H1 (cell line): ENCODE results near the gene GRM8. TPM values are rescaled to one million over a fixed set of nuclear protein-coding genes. Genes with fewer than 3 reads are reported as not detected.
A peak's percentile ranks its signal among the peaks of the same experiment; 100 is the strongest.

Source experiments
- CTCF ChIA-PET: fragments of 300-600 bp; sonication (Branson Sonifier 250); formaldehyde crosslinking; loops from one replicate; lab custom pipeline; 2021; ENCODE audit not compliant: partially characterized antibody; lab: Charles Lee
- POLR2A ChIA-PET: fragments of 300-600 bp; sonication (Branson Sonifier 250); formaldehyde crosslinking; loops from one replicate; lab custom pipeline; 2021; ENCODE audit warnings: inconsistent platforms; ENCODE audit not compliant: partially characterized antibody; lab: Charles Lee
- DNase-seq, 2 experiments: peaks; one replicate each; pipeline versions ENCODE4 v3.0.0 to v3.0.0-alpha.2; 2010 to 2022; ENCODE audit warnings: low spot score in 2 of 2, low read depth in 1 of 2, mixed read lengths in 1 of 2
- FAIRE-seq: peaks from 2 replicates; lab custom pipeline; 2011; peaks lifted over from hg19 to GRCh38; lab: Jason Lieb, UNC
- H2AFZ ChIP-seq: 2 replicates; pipeline ENCODE4 v1.8.1; 2012; ENCODE audit warnings: low read length, inconsistent platforms
- H2AK5ac ChIP-seq: 2 replicates; pipeline ENCODE4 v1.6.1; 2013; ENCODE audit warnings: low read depth, low read length
- H2BK120ac ChIP-seq: replicated peaks from 2 replicates; pipeline ENCODE3; 2013; ENCODE audit warnings: low read depth, low read length, inconsistent platforms
- H2BK12ac ChIP-seq: 2 replicates; pipeline ENCODE4 v1.6.1; 2013; ENCODE audit warnings: low read depth, low read length
- H2BK15ac ChIP-seq: 2 replicates; pipeline ENCODE4 v1.6.1; 2013; ENCODE audit warnings: low read length
- H2BK20ac ChIP-seq: 2 replicates; pipeline ENCODE4 v1.6.1; 2013; ENCODE audit warnings: low read length
- H2BK5ac ChIP-seq: 2 replicates; pipeline ENCODE4 v1.6.1; 2013; ENCODE audit warnings: low read depth, low read length
- H3K14ac ChIP-seq: 2 replicates; pipeline ENCODE4 v1.6.1; 2013; ENCODE audit warnings: inconsistent platforms; ENCODE audit not compliant: insufficient read length
- H3K18ac ChIP-seq: 2 replicates; pipeline ENCODE4 v1.6.1; 2013; ENCODE audit warnings: low read length; ENCODE audit errors: extremely low read depth
- H3K23ac ChIP-seq: 2 replicates; pipeline ENCODE4 v1.6.1; 2013; ENCODE audit warnings: inconsistent platforms; ENCODE audit not compliant: insufficient read length
- H3K23me2 ChIP-seq: 2 replicates; pipeline ENCODE4 v1.6.1; 2013; ENCODE audit warnings: low read depth, low read length
- H3K27ac ChIP-seq: 2 replicates; pipeline ENCODE4 v1.6.1; 2011; ENCODE audit warnings: low read depth, low read length, inconsistent platforms
- H3K27me3 ChIP-seq, 4 experiments: replicated peaks in 1 of 4; 1 replicate in 1 of 4; 2 replicates in 3 of 4; pipeline versions ENCODE4 v1.6.1 to v1.8.1; 2011 to 2013; ENCODE audit warnings: low read length in 3 of 4, mild to moderate bottlenecking in 3 of 4, inconsistent platforms in 2 of 4, mixed read lengths in 2 of 4, moderate library complexity in 1 of 4; ENCODE audit not compliant: control insufficient read depth in 3 of 4, insufficient read depth in 3 of 4; ENCODE audit errors: extremely low read depth in 1 of 4
- H3K36me3 ChIP-seq, 4 experiments: 2 replicates each; pipeline versions ENCODE4 v1.6.1 to v1.8.1; 2011 to 2013; ENCODE audit warnings: mild to moderate bottlenecking in 4 of 4, low read length in 3 of 4, moderate library complexity in 2 of 4, control low read depth in 1 of 4, inconsistent platforms in 1 of 4; ENCODE audit not compliant: insufficient read depth in 4 of 4, control insufficient read depth in 2 of 4
- H3K4ac ChIP-seq: replicated peaks from 2 replicates; pipeline ENCODE3; 2013; ENCODE audit warnings: low read length, low read depth, mixed read lengths, inconsistent platforms; ENCODE audit not compliant: insufficient read length
- H3K4me1 ChIP-seq, 4 experiments: replicated peaks in 1 of 4; 1 replicate in 1 of 4; 2 replicates in 3 of 4; pipeline versions ENCODE4 v1.6.1 to v1.8.1; 2011 to 2013; ENCODE audit warnings: low read length in 3 of 4, inconsistent platforms in 2 of 4, mixed read lengths in 1 of 4; ENCODE audit not compliant: insufficient read depth in 4 of 4, control insufficient read depth in 3 of 4
- H3K4me2 ChIP-seq, 2 experiments: 2 replicates each; pipeline versions ENCODE4 v1.6.1 to v1.8.1; 2011 to 2013; ENCODE audit warnings: low read depth in 2 of 2, low read length in 2 of 2, control low read depth in 1 of 2, inconsistent platforms in 1 of 2, mild to moderate bottlenecking in 1 of 2; ENCODE audit not compliant: insufficient read depth in 1 of 2
- H3K4me3 ChIP-seq, 4 experiments: fragments of 200-600, 300-600 bp in 1 of 4; sonication (generic), shearing (Covaris generic), sonication (Bioruptor Twin) in 1 of 4; 2 replicates each; pipeline versions ENCODE4 v1.5.1 to v1.8.1; 2011 to 2016; ENCODE audit warnings: low read length in 4 of 4, low read depth in 3 of 4, control low read depth in 2 of 4, inconsistent platforms in 2 of 4, mild to moderate bottlenecking in 2 of 4, mixed read lengths in 1 of 4, moderate library complexity in 1 of 4; ENCODE audit not compliant: insufficient read depth in 2 of 4; ENCODE audit errors: extremely low read depth in 1 of 4
- H3K56ac ChIP-seq: replicated peaks from 2 replicates; pipeline ENCODE3; 2013; ENCODE audit warnings: low read depth, mild to moderate bottlenecking, mixed read lengths, low read length, inconsistent platforms; ENCODE audit not compliant: insufficient read length
- H3K79me1 ChIP-seq: 2 replicates; pipeline ENCODE4 v1.6.1; 2013; ENCODE audit warnings: low read depth, low read length, control low read depth
- H3K79me2 ChIP-seq, 2 experiments: 2 replicates each; pipeline versions ENCODE4 v1.6.1 to v1.8.1; 2012 to 2013; ENCODE audit warnings: low read length in 2 of 2, mild to moderate bottlenecking in 2 of 2, inconsistent platforms in 1 of 2; ENCODE audit not compliant: insufficient read depth in 2 of 2, control insufficient read depth in 1 of 2
- H3K9ac ChIP-seq, 4 experiments: replicated peaks in 1 of 4; 1 replicate in 1 of 4; 2 replicates in 3 of 4; pipeline versions ENCODE4 v1.6.1 to v1.8.1; 2011 to 2013; ENCODE audit warnings: low read depth in 3 of 4, low read length in 3 of 4, control low read depth in 2 of 4, mild to moderate bottlenecking in 2 of 4, moderate library complexity in 2 of 4, inconsistent platforms in 1 of 4; ENCODE audit errors: extremely low read depth in 1 of 4
- H3K9me3 ChIP-seq, 2 experiments: 2 replicates each; pipeline versions ENCODE4 v1.6.1 to v1.8.1; 2012 to 2013; ENCODE audit warnings: mild to moderate bottlenecking in 2 of 2, moderate library complexity in 2 of 2, control low read depth in 1 of 2, inconsistent platforms in 1 of 2, low read depth in 1 of 2, low read length in 1 of 2, mixed read lengths in 1 of 2; ENCODE audit not compliant: insufficient read depth in 2 of 2
- H4K20me1 ChIP-seq, 2 experiments: replicated peaks in 1 of 2; 2 replicates each; pipeline versions ENCODE3 to v1.8.1; 2011 to 2013; ENCODE audit warnings: inconsistent platforms in 2 of 2, low read length in 2 of 2, mild to moderate bottlenecking in 1 of 2; ENCODE audit not compliant: insufficient read depth in 2 of 2, control insufficient read depth in 1 of 2
- H4K5ac ChIP-seq: 2 replicates; pipeline ENCODE4 v1.6.1; 2013; ENCODE audit warnings: low read length, low read depth, mixed read lengths, inconsistent platforms; ENCODE audit not compliant: insufficient read length
- H4K8ac ChIP-seq: 2 replicates; pipeline ENCODE4 v1.8.0; 2013; ENCODE audit warnings: mild to moderate bottlenecking, moderate library complexity, low read length, inconsistent platforms; ENCODE audit not compliant: insufficient read depth; ENCODE audit errors: extremely low read depth
- H4K91ac ChIP-seq: replicated peaks from 2 replicates; pipeline ENCODE3; 2013; ENCODE audit warnings: low read length, mixed read lengths, inconsistent platforms; ENCODE audit not compliant: insufficient read length
- CBX8 ChIP-seq: fragments of 300-800, 300-1000 bp; sonication (generic); IDR thresholded peaks from 2 replicates; pipeline ENCODE4 v1.7.1; 2016; ENCODE audit warnings: low read depth, low read length, borderline replicate concordance
- CEBPB ChIP-seq: IDR thresholded peaks from 2 replicates; pipeline ENCODE4 v1.6.1; 2012; ENCODE audit warnings: low read depth, low read length
- CTCF ChIP-seq, 3 experiments: IDR thresholded peaks; 1 replicate in 2 of 3; 2 replicates in 1 of 3; pipeline versions ENCODE4 v1.5.1 to v1.6.1; 2011; ENCODE audit warnings: low read length in 3 of 3, mild to moderate bottlenecking in 3 of 3, inconsistent platforms in 2 of 3, low read depth in 1 of 3, moderate library complexity in 1 of 3; ENCODE audit not compliant: insufficient read depth in 1 of 3; ENCODE audit errors: control extremely low read depth in 1 of 3
- GABPA ChIP-seq: IDR thresholded peaks from 2 replicates; pipeline ENCODE4 v1.6.1; 2011; ENCODE audit warnings: mild to moderate bottlenecking, low read length, moderate library complexity, borderline replicate concordance; ENCODE audit not compliant: insufficient read depth
- HDAC2 ChIP-seq, 2 experiments: fragments of 300-600 bp in 1 of 2; sonication (generic) in 1 of 2; IDR thresholded peaks; 2 replicates each; pipeline ENCODE4 v1.6.1; 2011 to 2012; ENCODE audit warnings: low read depth in 2 of 2, low read length in 2 of 2, mild to moderate bottlenecking in 2 of 2, moderate library complexity in 2 of 2, borderline replicate concordance in 1 of 2, inconsistent platforms in 1 of 2
- JUN ChIP-seq: IDR thresholded peaks from 2 replicates; pipeline ENCODE4 v1.6.1; 2011; ENCODE audit warnings: low read depth, mild to moderate bottlenecking, improper control_type of control experiment, low read length
- WGBS, 2 experiments: shearing (Covaris generic) in 1 of 2; methylation state at CpG; one replicate each; pipeline versions ENCODE4 v1.1.6 to v1.1.7; 2013 to 2015; ENCODE audit warnings: low lambda C conversion rate in 2 of 2, mixed read lengths in 2 of 2, inconsistent platforms in 1 of 2, low coverage in 1 of 2, missing lambda C conversion rate in 1 of 2; ENCODE audit not compliant: insufficient replicate concordance in 2 of 2, insufficient coverage in 1 of 2, insufficient read length in 1 of 2; ENCODE audit errors: extremely low coverage in 1 of 2, missing lambda C conversion rate in 1 of 2; 5-methylcytosine and 5-hydroxymethylcytosine counted together
- polyA plus RNA-seq, 7 experiments: library from polyadenylated mRNA; depleted of rRNA in 3 of 7; stranded (reverse) in 5 of 7; unstranded in 2 of 7; fragments of >200 nt in 5 of 7; fragments of 200-250 nt in 2 of 7; gene quantifications; 1 replicate in 5 of 7; 2 replicates in 1 of 7; 4 replicates in 1 of 7; pipeline versions ENCODE4 v1.2.1 to v1.2.3, GENCODE V29; 2011 to 2013; ENCODE audit warnings: missing spikeins in 2 of 7, mixed read lengths in 2 of 7
- total RNA-seq: library from RNA; stranded (reverse); fragmentation: NEBNext Ultra II Directional; extraction: Animal tissue kit (Norgen Biotek cat#: 25700); gene quantifications from 2 replicates; pipeline ENCODE4 v1.2.1, GENCODE V29; 2021

The GRM8 gene
- total and polyA plus RNA-seq, 2 of the 8 experiments (the other 6 are each of a cell fraction or from before 2014, with no cell fraction given) = 2.6 to 2.8 TPM

- Histone ChIP-seq H2BK120ac (no peak overlapping the region), H2BK12ac (no peak overlapping the region), H4K8ac (no peak overlapping the region), H3K9ac (no peak overlapping the region), H4K20me1 (no peaks in the 10 kb centered on the region), H2AFZ (no peak overlapping the region), H3K79me2 (no peaks in the 10 kb centered on the region), H3K23ac (no peak overlapping the region), H3K4me1 (no peaks in the 10 kb centered on the region), H3K23me2 (no peaks in the 10 kb centered on the region), H3K79me1 (no peaks in the 10 kb centered on the region), H3K4me2 (no peak overlapping the region), H3K27ac (no peak overlapping the region), H3K56ac (no peak overlapping the region), H2BK15ac (no peak overlapping the region), H3K36me3 (no peaks in the 10 kb centered on the region), H2BK5ac (no peak overlapping the region), H3K14ac (no peak overlapping the region), H3K9me3 (peaks cover 3 to 4% of the 10 kb centered on the region in 2 experiments; a peak in 2 of 4 replicates), H4K5ac (no peak overlapping the region), H2BK20ac (no peak overlapping the region), H4K91ac (no peak overlapping the region), H3K4me3 (no peak overlapping the region), H3K18ac (no peak overlapping the region), H3K4ac (no peak overlapping the region), H2AK5ac (no peak overlapping the region), H3K27me3 (no peaks in the 10 kb centered on the region)
- WGBS, 2 experiments = 86% methylated on average over 2 of the region's 2 CpGs; no CpG with 5 or more reads in 1 of the 2 experiments
- FAIRE-seq (peak; percentile 32), DNase-seq (no peak)
- POLR2A ChIA-PET = no interaction called here
- CTCF ChIA-PET = no interaction called here
- TF ChIP-seq JUN = no peak
- TF ChIP-seq CEBPB = no peak
- TF ChIP-seq CBX8 = no peak
- no peak for TF ChIP-seq CTCF (IDR thresholded peaks at IDR 0.05; ENCODE audit: control extremely low read depth in 1 of 3, insufficient read depth in 1 of 3, low read depth in 1 of 3, low read length in 3 of 3)
- TF ChIP-seq GABPA = no peak
- TF ChIP-seq HDAC2 (IDR thresholded peaks at IDR 0.05; ENCODE audit: borderline replicate concordance in 1 of 2, low read depth in 2 of 2, low read length in 2 of 2) = no peak
Observed at GRCh38 chr7:126715076-126715475, 537.7 kb downstream of the GRM8 start.
